GM12874 (cell line): Measurements from ENCODE around the gene MPPED2.

Experiments
- TF ChIP-seq, protein P1 (sequence below): IDR thresholded peaks from 2 replicates; pipeline ENCODE4 v1.5.1; 2011; ENCODE audit warnings: low read depth, mild to moderate bottlenecking, control low read depth, low read length, moderate library complexity; ENCODE audit not compliant: insufficient read depth

Gene MPPED2

DNA sequence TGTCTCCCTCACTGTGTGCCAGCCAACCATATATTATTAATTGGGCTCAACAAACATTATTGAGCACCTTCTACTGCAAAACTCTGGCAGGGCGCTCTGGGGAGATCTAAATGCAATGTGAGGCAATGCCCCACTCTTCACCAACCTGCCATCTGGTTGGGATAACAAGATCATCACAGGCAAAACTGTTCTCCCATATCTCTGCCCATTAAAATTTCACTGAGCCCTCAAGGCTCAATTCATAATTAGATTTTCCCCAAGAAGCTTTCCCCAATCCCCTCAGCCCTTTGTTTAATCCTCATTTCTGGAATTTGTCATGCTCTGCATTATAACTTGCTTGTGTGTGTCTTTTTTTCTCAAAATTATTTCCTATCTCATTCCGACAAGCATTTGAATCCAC, 156.6 kb downstream of the MPPED2 start:
- TF ChIP-seq, protein P1, sequence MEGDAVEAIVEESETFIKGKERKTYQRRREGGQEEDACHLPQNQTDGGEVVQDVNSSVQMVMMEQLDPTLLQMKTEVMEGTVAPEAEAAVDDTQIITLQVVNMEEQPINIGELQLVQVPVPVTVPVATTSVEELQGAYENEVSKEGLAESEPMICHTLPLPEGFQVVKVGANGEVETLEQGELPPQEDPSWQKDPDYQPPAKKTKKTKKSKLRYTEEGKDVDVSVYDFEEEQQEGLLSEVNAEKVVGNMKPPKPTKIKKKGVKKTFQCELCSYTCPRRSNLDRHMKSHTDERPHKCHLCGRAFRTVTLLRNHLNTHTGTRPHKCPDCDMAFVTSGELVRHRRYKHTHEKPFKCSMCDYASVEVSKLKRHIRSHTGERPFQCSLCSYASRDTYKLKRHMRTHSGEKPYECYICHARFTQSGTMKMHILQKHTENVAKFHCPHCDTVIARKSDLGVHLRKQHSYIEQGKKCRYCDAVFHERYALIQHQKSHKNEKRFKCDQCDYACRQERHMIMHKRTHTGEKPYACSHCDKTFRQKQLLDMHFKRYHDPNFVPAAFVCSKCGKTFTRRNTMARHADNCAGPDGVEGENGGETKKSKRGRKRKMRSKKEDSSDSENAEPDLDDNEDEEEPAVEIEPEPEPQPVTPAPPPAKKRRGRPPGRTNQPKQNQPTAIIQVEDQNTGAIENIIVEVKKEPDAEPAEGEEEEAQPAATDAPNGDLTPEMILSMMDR: no peak

DNA sequence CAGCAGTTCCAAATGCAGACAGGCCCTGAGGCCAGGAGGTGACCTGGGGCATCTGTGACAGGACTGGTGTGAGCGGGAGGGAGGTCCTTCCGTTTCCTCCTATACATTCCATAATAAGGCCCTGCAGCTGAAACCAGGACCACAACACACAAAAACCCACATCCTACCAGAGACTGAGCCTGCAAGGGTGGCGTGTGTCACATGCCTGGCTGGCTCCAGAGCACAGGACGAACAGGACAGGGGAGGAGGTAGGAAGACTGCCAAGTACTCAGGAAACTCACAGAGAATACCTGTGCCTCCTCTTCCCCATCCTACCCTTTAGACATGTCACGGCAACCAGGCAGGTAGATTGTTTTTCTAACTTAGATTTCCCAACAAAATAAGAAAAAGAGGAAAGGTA, 159.4 kb downstream of the MPPED2 start:
- TF ChIP-seq, protein P1: no peak

DNA sequence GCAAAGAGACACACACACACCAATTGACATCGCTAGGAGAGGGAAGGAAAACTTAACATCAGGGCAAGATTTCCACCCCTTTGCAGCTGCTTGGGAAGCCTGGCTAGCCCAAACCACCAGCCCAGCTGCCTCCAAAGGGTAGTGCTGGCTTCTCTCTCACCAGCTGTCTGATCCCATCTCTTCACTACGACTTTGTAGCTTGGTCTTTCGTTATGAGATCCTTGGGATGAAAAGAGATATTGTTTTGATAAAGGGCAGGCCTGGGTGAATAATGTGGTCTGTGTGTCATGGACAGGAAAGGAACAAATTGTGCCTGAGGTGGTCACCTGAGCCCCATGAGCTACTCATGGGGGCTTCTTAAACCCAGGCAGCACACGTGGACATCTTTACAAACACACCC, 161.3 kb downstream of the MPPED2 start:
- TF ChIP-seq, protein P1: no peak

DNA sequence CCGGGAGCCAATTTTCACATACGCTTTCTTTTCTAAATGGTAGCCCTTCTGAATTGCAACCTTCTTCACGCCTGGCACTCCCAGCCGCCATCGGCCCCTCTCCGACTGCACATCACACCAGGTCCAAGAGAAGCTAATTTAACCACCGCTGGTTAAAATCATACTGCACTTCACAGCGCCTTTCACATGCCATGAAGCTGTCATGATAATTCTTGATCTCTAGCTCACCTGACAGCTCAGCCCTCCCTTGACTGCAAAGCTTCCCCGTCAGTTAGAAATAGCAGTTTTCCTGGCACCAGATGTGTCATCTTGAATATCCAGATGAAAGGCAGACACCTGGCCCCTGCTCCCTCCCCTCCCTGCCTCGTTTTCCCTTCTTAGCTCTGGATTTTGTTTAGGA, 161.8 kb downstream of the MPPED2 start:
- TF ChIP-seq, protein P1: no peak

DNA sequence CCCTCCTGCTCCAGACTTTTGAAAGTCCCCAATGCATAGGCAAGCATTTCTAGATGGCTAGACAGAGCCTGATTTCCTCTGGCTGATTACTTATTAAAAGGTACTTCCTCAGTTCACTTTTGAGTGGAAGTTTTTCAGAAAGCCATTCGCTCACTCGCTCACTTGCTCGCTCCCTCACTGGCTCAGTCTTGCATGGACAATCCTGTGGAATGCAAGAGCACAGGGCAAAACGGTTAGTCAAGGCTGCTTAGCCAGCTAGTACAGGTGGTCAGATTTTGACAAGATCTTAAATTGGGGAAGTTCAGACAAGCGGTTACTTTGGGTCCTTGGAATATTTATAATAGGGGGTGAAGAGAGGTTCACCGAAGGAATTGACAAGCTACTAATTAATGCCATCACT, 162.3 kb downstream of the MPPED2 start:
- TF ChIP-seq, protein P1: no peak

DNA sequence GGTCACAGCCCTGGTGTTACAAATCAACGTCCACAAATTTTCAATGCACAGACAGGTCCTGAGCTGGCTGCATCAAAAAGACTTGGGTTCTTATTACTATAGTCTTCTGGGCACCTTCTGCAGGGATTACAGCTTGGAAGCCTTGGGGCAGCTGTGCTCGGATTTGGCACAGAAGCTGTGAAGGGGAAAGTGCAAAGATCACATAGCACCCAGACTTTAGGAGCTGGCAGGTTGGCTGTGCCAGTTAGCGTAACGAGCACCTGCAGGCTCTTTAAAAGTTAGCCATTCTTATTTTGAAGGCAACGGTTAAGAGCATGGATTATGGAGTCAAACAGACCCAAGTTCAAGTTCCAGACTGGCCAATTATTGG, 162.9 kb downstream of the MPPED2 start:
- TF ChIP-seq, protein P1: no peak

DNA sequence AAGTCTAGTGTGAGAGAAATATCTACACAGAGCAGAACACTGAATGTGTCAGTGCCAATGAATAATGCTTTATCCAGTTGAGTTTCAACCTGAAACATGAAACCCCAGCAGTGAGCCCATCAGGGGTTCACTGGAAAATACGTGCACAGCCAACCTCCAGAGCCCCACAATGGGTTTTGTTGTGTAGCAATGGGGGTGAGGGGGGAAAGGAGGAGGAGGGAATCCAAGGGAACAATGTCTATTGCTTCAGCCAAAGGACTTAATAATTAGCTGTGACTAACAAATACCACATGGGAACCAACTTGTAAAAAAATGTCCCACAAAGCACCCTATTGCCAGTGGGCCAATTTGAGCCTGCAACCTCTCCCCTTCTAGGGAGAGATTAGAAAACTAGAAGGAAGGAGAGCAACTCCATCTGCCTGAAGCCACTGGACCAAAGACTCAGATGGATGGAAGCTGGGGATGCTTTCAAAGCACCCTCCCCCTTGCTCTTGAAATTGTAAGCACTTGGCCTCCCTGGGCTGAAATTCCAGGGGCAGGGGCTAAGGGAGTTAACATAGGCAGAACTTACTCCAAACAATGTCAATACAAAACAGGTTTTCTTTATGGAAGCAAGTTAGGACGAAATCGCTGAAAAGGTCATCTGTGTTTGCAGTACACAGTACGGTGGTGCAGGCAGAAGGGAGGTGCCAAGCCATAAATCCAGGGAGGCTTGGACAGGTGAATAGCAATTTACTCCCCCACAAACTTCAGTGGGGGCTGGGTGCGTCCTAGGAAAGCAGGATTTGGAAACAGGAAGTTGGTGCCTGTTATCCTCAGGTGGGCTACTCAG, 163.5 kb downstream of the MPPED2 start:
- TF ChIP-seq, protein P1: no peak
